ENCODE results near the gene GABRG3.

Gene GABRG3

GRCh38 chr15:27573805-27574485 lies 603.0 kb downstream of the GABRG3 start:
- no peaks in the 10 kb centered on the region for H3K36me3 Mint-ChIP-seq (ENCODE audit: low read depth)
- no peak overlapping the region for H3K27ac Mint-ChIP-seq
- H3K4me3 Mint-ChIP-seq = no peak overlapping the region
- peaks cover 34% of the 10 kb centered on the region for H3K9me3 Mint-ChIP-seq
- no peaks in the 10 kb centered on the region for H3K27me3 Mint-ChIP-seq (ENCODE audit: low read depth)
- no peaks in the 10 kb centered on the region for H3K4me1 Mint-ChIP-seq (ENCODE audit: low read depth)

GRCh38 chr15:27574541-27575054 lies 603.6 kb downstream of the GABRG3 start:
- Mint-ChIP-seq H3K27me3 (ENCODE audit: low read depth) (no peaks in the 10 kb centered on the region), H3K9me3 (peaks cover 30% of the 10 kb centered on the region), H3K4me1 (ENCODE audit: low read depth) (no peaks in the 10 kb centered on the region), H3K27ac (no peak overlapping the region), H3K36me3 (ENCODE audit: low read depth) (no peaks in the 10 kb centered on the region), H3K4me3 (no peak overlapping the region)

- Mint-ChIP-seq H3K27me3 (ENCODE audit: low read depth) (no peaks in the 10 kb centered on the region), H3K4me3 (no peak overlapping the region), H3K36me3 (ENCODE audit: low read depth) (no peaks in the 10 kb centered on the region), H3K4me1 (ENCODE audit: low read depth) (no peaks in the 10 kb centered on the region), H3K27ac (no peak overlapping the region), H3K9me3 (peaks cover 37% of the 10 kb centered on the region)
Measured at GRCh38 chr15:27575521-27575920, 604.5 kb downstream of the GABRG3 start.

GRCh38 chr15:27576576-27576975 lies 605.6 kb downstream of the GABRG3 start:
- peaks cover 29% of the 10 kb centered on the region for H3K9me3 Mint-ChIP-seq
- no peaks in the 10 kb centered on the region for H3K27me3 Mint-ChIP-seq (ENCODE audit: low read depth)
- H3K4me1 Mint-ChIP-seq (ENCODE audit: low read depth) = no peaks in the 10 kb centered on the region
- H3K4me3 Mint-ChIP-seq = no peak overlapping the region
- H3K36me3 Mint-ChIP-seq (ENCODE audit: low read depth) = no peaks in the 10 kb centered on the region
- H3K27ac Mint-ChIP-seq = no peak overlapping the region

GRCh38 chr15:27579738-27580137 lies 608.8 kb downstream of the GABRG3 start:
- peaks cover 28% of the 10 kb centered on the region for H3K9me3 Mint-ChIP-seq
- no peaks in the 10 kb centered on the region for H3K4me1 Mint-ChIP-seq (ENCODE audit: low read depth)
- no peaks in the 10 kb centered on the region for H3K27me3 Mint-ChIP-seq (ENCODE audit: low read depth)
- H3K4me3 Mint-ChIP-seq = no peak overlapping the region
- no peaks in the 10 kb centered on the region for H3K36me3 Mint-ChIP-seq (ENCODE audit: low read depth)
- no peak overlapping the region for H3K27ac Mint-ChIP-seq

- Mint-ChIP-seq H3K4me1 (ENCODE audit: low read depth) (no peaks in the 10 kb centered on the region), H3K4me3 (no peak overlapping the region), H3K27ac (no peak overlapping the region), H3K36me3 (ENCODE audit: low read depth) (no peaks in the 10 kb centered on the region), H3K27me3 (ENCODE audit: low read depth) (no peaks in the 10 kb centered on the region), H3K9me3 (peaks cover 24% of the 10 kb centered on the region)
Measured at GRCh38 chr15:27582726-27583410, 611.9 kb downstream of the GABRG3 start.

GRCh38 chr15:27583651-27584050 lies 612.7 kb downstream of the GABRG3 start:
- no peaks in the 10 kb centered on the region for H3K4me1 Mint-ChIP-seq (ENCODE audit: low read depth)
- H3K4me3 Mint-ChIP-seq = no peak overlapping the region
- H3K27me3 Mint-ChIP-seq (ENCODE audit: low read depth) = no peaks in the 10 kb centered on the region
- no peak overlapping the region for H3K27ac Mint-ChIP-seq
- no peaks in the 10 kb centered on the region for H3K36me3 Mint-ChIP-seq (ENCODE audit: low read depth)
- peaks cover 21% of the 10 kb centered on the region for H3K9me3 Mint-ChIP-seq

GRCh38 chr15:27585041-27585640 lies 614.2 kb downstream of the GABRG3 start:
- Mint-ChIP-seq H3K4me3 (no peak overlapping the region), H3K36me3 (ENCODE audit: low read depth) (no peaks in the 10 kb centered on the region)

GRCh38 chr15:27587810-27588209 lies 616.8 kb downstream of the GABRG3 start:
- H3K4me1 Mint-ChIP-seq (ENCODE audit: low read depth) = no peaks in the 10 kb centered on the region
- no peaks in the 10 kb centered on the region for H3K36me3 Mint-ChIP-seq (ENCODE audit: low read depth)
- no peak overlapping the region for H3K27ac Mint-ChIP-seq
- H3K4me3 Mint-ChIP-seq = no peak overlapping the region
- H3K27me3 Mint-ChIP-seq (ENCODE audit: low read depth) = no peaks in the 10 kb centered on the region
- H3K9me3 Mint-ChIP-seq = peaks cover 34% of the 10 kb centered on the region

More at GRCh38 chr15:27585041-27585640, 614.2 kb downstream of the GABRG3 start:
- no peaks in the 10 kb centered on the region for H3K27me3 Mint-ChIP-seq (ENCODE audit: low read depth)
- peaks cover 24% of the 10 kb centered on the region for H3K9me3 Mint-ChIP-seq
- no peaks in the 10 kb centered on the region for H3K4me1 Mint-ChIP-seq (ENCODE audit: low read depth)
- H3K27ac Mint-ChIP-seq = no peak overlapping the region

GRCh38 chr15:27589260-27589659 lies 618.3 kb downstream of the GABRG3 start:
- H3K27ac Mint-ChIP-seq = no peak overlapping the region
- H3K27me3 Mint-ChIP-seq (ENCODE audit: low read depth) = no peaks in the 10 kb centered on the region
- H3K4me1 Mint-ChIP-seq (ENCODE audit: low read depth) = no peaks in the 10 kb centered on the region
- no peak overlapping the region for H3K4me3 Mint-ChIP-seq
- H3K9me3 Mint-ChIP-seq = peaks cover 33% of the 10 kb centered on the region
- H3K36me3 Mint-ChIP-seq (ENCODE audit: low read depth) = no peaks in the 10 kb centered on the region

- H3K4me1 Mint-ChIP-seq (ENCODE audit: low read depth) = no peaks in the 10 kb centered on the region
- peaks cover 33% of the 10 kb centered on the region for H3K9me3 Mint-ChIP-seq
- no peak overlapping the region for H3K27ac Mint-ChIP-seq
- no peaks in the 10 kb centered on the region for H3K36me3 Mint-ChIP-seq (ENCODE audit: low read depth)
- H3K4me3 Mint-ChIP-seq = no peak overlapping the region
- no peaks in the 10 kb centered on the region for H3K27me3 Mint-ChIP-seq (ENCODE audit: low read depth)
Measured at GRCh38 chr15:27589782-27590181, 618.8 kb downstream of the GABRG3 start.
